HUDEP-2 (cell line): ENCODE data around the gene PTPRCAP.
A peak's percentile ranks its signal among the peaks of the same experiment; 100 is the strongest.
"Not testable (repeated sequence)": the region's sequence is repeated elsewhere in the genome, so short reads cannot be mapped to it uniquely, and the experiment has no call there.

Source experiments
- DNase-seq, 76 experiments: peaks; one replicate each; lab custom pipeline; 2025; ENCODE audit not compliant: unreplicated experiment in 76 of 76; lab: John Stamatoyannopoulos, UW

PTPRCAP gene, protein sequence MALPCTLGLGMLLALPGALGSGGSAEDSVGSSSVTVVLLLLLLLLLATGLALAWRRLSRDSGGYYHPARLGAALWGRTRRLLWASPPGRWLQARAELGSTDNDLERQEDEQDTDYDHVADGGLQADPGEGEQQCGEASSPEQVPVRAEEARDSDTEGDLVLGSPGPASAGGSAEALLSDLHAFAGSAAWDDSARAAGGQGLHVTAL

DNA sequence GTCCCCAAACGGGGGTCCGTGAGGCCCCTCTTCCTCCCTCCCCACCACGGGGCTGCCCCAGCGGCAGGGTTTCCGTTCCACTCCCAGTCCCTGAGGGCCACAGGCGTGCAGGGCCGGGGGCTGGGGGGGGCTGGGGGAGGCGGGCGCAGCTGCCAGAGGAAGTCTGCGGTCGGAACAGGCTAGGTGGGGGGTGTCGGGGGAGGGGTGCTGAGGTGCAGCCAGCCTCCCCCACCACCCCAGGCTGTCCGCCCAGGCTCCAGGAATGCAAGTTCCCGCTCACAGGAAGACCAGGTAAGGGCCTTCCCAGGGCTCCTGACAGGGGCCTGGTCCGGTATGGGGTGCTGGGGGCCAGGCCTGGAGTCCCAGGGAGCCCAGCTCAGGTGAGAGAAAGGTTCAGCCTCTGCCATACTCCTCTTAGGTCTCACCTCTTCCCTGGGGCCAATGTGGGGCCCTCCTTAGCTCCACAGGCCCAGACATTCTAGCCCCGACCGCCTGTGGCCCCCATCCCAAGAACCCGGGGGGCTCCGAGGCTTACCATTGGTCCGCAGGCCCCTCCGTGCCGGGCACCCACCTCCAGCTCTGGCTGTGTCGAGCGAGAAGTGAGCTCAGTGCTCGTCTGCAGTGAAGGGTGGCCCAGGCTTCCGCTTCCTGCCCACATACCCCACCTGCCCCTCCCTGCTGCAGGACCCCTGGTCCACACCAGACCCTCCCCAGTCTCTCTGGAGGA is at the start of gene PTPRCAP:
TSS of gene PTPRCAP (minus strand) at position 601 of the 727 bp plus-strand sequence. CDS start at position 538, 63 bp downstream.
- DNase-seq: no peak

DNA sequence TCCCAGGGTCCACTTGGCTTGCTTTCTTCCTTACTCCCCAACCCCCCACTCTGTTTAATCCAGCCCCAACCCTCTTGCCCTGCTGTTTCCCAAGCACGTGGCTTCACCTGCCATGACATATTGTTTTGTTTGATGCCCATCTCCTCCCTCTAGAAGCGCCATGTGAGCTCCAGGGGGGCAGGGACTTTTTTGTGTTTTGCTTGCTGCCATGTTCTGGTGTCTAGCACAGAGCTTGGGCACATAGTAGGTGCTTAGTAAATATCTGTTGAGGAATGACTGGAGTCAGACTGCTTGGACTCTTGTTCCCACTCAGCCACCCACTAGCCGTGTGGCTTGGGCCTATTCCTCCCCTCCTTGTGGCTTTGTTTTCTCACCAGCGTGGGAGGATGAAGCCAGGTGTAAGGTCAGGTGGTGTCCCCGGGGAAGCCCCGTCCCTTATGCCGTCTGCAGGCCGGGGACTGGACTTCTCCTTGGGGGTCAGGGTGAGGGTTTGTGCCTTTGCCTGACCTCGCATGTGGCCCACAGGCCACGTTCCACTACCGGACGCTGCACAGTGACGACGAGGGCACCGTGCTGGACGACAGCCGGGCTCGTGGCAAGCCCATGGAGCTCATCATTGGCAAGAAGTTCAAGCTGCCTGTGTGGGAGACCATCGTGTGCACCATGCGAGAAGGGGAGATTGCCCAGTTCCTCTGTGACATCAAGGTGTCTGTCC is 49.2 kb upstream of the PTPRCAP start:
- no peak for DNase-seq

DNA sequence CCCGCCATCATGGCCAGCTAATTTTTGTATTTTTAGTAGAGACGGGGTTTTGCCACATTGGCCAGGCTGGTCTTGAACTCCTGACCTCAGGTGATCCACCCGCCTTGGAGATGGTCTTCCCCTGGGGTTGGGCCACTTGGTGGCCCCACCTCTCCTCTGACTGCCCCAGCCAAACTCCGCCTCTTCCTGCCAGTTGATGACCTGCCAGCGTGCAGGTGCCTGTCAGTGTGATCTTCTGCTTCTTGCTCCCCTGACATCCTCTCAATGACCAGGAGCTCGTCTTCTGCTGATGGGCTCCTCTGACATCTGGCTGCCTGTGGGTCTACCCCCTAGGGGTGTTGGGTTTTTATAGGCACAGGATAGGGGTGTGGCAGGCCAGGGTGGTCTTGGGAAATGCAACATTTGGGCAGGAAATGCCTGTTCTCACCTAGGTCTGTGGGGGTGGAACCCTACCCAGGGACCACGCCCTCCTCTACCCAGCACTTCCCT is 48.4 kb upstream of the PTPRCAP start:
- DNase-seq: peak in 1 of 76 experiments; percentile 5

GRCh38 chr11:67484847-67485311 is 47.4 kb upstream of the PTPRCAP start:
- peak in 36 of 76 experiments; percentile 5 to 48 (median 24) for DNase-seq

DNA sequence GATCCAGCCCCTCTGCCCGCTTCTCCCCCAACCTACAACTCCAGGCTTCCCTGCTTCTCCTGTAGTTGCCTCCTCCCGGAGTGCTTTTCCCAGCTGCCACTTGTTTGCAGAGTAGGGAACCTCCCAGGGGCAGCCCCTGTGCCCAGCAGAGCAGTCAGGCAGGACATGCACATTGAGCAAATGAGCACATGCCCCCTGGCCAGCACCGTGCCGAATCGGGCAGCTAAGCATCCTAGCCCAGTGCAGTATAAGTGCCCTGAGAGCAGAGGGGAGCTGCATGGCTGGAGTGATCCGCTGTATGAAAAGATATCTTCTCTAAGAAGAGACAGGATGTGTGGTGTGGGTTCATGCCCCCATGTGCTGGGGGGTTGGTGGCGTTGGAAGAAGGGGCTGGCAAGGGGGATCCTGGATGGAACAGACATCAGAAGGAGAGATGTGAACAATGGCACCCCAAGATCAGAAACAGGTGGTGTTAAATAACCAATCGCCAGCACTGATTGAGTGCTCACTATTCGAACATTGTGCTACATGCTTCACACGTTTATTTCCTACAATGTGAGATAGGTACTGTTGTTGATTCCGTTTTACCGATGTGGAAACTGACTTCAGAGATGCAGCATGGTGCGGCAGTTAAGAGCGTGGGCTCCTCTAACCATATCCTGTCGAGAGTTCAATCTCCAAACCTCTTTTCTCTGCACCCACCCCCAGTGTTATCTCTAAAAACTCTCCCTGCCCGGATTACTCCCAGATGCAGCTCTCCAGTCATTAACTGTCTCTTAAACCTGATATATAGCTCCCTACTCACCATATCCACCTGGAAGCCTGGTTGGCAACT is 46.6 kb upstream of the PTPRCAP start:
- DNase-seq: peak in 2 of 76 experiments; percentile 9 to 13

DNA sequence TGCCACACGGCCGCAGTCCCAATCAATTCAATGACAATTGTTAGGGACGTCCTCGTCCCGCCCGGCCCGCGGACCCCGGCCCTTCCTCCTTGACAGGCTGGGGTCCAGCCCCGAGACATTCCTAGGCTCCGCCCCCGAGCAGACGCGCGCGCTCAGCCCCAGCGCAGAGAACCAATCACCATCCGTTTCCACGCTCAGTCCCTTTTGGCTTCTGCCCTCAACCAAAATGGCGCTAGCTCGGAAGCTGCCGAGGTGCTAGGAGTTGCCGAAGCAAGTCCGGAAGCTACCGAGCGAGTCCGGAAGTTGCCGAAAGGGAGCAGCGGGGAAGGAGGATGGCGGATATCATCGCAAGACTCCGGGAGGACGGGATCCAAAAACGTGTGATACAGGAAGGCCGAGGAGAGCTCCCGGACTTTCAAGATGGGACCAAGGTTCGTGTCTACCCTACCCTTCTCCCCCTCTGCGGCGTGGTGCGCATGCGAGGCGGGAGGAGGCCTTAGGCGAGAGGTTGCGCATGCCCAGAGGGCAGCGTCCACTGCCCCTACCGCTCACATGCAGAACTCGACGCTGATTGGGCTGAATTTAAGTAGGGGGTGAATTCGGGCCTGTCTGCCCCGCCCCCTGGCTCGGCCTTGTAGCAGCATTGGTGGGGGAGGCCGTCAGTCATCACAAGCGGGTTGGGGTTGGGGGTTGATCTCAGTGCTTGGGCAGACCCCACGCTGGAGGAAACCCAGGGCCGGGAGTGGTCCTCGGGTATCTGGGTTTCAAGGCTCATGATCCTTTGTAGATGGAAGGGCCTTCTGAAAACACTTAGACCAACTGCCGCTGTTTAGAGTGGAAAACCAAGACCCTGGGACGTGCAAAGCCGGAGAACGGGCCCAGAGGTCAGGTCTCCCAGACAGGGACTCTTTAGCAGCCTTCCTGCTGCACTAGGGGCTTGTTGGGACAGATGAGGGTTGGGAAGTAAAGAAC is 45.6 kb upstream of the PTPRCAP start, which contains the start of gene AIP:
TSS of gene AIP (plus strand) at position 200 of the 972 bp plus-strand sequence. CDS start at position 333, 133 bp downstream.
- peak; percentile 37 to 98 (median 95) for DNase-seq

GRCh38 chr11:67482275-67482826 is 44.9 kb upstream of the PTPRCAP start:
- no peak for DNase-seq

DNA sequence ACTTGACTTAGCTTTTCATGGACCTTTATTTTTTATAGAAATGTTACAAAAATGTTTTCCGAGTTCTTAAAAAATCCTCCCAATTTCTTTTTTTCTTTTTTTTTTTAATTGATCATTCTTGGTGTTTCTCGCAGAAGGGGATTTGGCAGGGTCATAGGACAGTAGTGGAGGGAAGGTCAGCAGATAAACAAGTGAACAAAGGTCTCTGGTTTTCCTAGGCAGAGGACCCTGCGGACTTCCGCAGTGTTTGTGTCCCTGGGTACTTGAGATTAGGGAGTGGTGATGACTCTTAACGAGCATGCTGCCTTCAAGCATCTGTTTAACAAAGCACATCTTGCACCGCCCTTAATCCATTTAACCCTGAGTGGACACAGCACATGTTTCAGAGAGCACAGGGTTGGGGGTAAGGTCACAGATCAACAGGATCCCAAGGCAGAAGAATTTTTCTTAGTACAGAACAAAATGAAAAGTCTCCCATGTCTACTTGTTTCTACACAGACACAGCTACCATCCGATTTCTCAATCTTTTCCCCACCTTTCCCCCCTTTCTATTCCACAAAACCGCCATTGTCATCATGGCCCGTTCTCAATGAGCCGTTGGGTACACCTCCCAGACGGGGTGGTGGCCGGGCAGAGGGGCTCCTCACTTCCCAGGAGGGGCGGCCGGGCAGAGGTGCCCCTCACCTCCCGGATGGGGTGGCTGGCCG is 40.0 kb upstream of the PTPRCAP start:
- not testable (repeated sequence) for DNase-seq

GRCh38 chr11:67476692-67477091 is 39.2 kb upstream of the PTPRCAP start:
- not testable (repeated sequence) for DNase-seq

- DNase-seq: no peak
These were observed 35.4 kb upstream of the PTPRCAP start for GRCh38 chr11:67472882-67473281.

DNA sequence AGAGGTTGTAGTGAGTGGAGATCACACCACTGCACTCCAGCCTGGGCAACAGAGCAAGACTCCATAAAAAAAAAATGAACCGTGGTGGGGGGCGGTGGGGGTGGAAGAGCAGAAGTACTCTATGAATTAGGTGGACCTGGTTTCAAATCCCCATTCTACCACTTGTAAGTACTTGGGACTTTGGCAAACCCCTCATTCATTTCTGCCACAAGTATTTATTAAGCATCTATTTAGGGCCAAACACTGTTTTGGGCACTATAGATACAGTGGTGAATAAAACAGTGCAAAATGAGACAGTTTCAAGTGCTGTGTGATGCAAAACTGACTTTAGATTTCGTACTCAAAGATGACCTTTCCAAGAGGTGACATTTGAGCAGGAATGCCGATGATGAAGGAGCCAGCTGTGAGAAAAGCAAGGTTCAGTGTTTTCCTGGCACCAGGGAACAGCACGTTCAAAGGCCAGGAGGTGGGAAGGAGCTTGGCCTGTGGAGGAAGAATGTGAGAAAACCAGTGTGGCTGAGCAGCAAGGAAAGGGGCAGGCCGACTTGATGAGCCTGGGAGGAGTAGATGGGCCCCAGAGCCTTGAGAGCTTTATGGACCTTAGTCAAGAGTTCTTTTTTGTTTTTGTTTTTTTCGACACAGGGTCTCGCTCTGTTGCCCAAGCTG is 33.0 kb upstream of the PTPRCAP start:
- no peak for DNase-seq

DNA sequence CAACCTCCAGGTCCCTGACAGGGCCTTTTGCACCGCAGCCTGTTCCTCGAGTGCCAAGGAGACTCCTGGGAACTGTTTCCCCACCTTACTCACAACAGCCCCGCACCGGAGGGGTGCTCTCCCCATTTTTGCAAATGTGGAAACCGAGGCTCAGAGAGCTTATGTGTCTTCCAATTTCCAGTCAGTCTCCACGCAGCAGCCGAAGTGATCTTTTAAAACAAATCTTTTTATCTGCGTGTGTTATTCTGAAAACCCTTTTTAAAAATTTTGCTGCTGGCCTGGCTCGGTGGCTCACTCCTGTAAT is 32.0 kb upstream of the PTPRCAP start:
- DNase-seq: peak in 1 of 76 experiments; percentile 71

GRCh38 chr11:67468759-67469507 is 31.5 kb upstream of the PTPRCAP start, which contains the start of gene TMEM134:
Gene TMEM134 (minus strand): TSS chr11:67469251. CDS start chr11:67469192, 59 bp downstream.
- DNase-seq: peak in 73 of 76 experiments; percentile 35 to 93 (median 83)

- no peak for DNase-seq
These were observed 30.9 kb upstream of the PTPRCAP start for GRCh38 chr11:67468456-67468758.

DNA sequence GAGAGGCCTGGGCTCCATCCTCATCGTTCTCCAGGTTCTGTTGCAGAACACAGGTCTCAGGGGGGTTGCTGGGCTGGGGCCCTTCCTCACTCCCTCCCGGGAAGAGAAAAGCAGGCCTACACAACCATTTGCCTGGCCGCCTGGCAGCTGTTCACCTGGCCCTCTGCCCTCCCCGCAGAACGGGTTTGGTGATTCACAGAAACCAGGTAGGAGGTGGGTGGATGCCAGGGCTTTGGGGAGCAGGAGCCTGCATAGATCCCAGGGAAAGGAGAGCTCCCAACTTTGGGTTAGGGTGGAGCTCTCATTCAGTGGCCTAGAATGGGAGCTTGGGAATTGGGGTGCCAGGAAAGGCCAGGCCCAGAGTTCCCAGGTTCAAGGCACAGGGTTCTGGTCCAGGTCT is 30.6 kb upstream of the PTPRCAP start:
- DNase-seq: no peak

DNA sequence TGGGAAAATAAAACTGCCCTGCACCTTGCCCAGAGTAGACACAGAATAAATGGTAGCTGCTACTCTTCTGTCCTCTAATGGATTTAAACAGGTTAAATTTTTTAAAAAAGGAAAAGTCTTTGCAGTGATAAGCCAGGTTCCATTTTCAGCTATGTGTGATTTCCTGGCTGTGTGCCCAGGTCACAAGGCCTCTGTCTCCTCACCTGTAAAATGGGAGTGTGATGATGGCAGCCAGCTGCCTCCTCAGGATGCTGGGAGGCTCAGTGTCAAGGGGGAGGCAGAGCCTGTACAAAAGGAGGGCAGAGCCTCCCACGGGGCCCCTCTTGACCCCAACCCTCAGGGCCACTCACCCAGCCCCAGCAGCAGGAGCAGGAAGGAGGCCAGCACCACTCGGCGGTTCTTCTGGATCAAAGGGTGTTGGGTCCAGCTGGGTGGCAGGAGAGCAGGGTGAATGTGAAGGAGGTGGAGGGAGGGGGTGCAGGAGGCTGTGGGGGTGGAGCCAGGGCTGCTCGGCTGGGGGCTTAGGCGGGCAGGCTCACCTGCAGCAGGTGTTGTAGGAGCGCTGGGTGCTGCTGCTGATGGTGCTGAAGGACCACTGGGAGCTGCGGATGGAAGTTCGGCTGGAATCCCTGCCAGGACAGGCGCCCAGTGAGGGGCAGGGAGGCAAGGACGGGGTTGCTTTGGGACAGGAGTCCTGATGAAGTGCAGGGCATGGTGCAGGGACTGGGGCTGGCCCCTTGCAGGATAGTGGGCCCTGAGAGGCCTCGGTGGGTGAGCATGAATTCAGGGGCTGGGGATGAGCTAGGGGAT is 29.7 kb upstream of the PTPRCAP start:
- DNase-seq: no peak
